GM18517 (cell line): ENCODE data around the gene POLR2L.
A peak's percentile ranks its signal among the peaks of the same experiment; 100 is the strongest.

Source experiments
- ATAC-seq: cut with Tn5 transposase; IDR thresholded peaks from one replicate; pipeline ENCODE4 v1.9.1; 2021; ENCODE audit warnings: mild to moderate bottlenecking, moderate library complexity; ENCODE audit not compliant: unreplicated experiment

The POLR2L gene

GRCh38 chr11:813456-814096, 28.8 kb downstream of the POLR2L start:
- ATAC-seq = no peak

GRCh38 chr11:813072-813455, 29.3 kb downstream of the POLR2L start:
- ATAC-seq = no peak

GRCh38 chr11:812390-812789, 29.9 kb downstream of the POLR2L start:
- no peak for ATAC-seq

DNA sequence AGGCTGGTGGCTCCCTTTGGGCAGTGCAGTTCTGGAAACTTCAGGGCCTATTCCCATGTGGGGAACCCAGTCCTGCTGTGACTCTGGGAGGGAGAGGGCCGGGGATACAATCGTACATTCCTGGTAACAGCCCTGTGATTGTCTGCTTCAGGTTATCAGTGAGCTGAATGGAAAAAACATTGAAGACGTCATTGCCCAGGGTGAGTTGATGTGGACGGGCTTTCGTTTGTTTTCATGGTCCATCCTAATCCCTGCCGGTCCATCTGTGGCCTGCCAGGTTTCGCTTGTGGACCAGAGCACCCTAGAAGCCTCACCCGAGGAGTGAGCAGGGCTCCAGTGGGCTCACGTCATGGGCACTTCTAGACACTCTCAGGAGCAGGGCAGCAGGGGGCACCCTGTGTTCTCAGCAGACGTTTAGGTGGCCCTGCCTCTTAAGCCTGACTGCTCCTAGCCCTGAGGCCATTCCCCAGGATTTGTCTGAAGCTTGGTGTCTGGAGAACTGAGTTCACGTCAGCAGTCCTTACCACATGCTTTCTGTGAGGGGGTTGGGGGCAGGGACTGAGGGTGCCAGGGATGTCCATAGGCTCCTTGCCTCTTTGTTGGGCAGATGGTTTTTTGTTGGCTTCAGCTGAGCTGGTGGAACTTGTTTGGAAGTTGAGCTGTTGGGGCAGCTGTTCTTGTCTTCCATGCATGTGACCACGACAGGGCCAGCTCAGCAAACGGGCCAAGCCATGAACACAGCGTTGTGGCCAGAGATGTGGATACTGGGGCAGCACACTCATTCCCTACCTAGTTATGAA, 30.7 kb downstream of the POLR2L start:
- ATAC-seq = no peak

DNA sequence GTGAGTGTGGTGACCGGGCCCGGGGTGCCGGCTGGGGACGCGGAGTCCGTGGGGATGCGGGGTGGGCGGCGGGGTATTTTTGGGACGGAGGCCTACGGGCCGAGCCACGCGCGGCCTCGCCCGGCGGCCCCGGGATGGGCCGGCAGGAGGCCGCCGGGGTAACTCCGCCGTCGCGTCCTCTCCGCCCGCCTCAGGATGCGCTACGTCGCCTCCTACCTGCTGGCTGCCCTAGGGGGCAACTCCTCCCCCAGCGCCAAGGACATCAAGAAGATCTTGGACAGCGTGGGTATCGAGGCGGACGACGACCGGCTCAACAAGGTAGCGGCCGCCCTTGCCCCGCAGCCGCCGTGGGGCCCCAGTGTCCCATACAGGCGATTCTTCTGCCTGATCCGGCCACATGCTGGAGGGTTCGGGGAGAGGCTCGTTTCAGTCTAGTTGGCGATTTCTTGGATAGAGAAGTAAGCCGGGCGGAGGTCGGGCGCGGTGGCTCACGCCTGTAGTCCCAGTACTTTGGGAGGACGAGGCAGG, 32.2 kb downstream of the POLR2L start:
- ATAC-seq = peak; percentile 13

- peak; percentile 75 for ATAC-seq
These were observed 32.9 kb downstream of the POLR2L start, which contains the start of gene RPLP2 for GRCh38 chr11:809287-810039. TSS of gene RPLP2 (plus strand) at chr11:809967. CDS start at chr11:810235, 268 bp downstream.

GRCh38 chr11:808427-809286, 33.7 kb downstream of the POLR2L start:
- ATAC-seq = no peak

DNA sequence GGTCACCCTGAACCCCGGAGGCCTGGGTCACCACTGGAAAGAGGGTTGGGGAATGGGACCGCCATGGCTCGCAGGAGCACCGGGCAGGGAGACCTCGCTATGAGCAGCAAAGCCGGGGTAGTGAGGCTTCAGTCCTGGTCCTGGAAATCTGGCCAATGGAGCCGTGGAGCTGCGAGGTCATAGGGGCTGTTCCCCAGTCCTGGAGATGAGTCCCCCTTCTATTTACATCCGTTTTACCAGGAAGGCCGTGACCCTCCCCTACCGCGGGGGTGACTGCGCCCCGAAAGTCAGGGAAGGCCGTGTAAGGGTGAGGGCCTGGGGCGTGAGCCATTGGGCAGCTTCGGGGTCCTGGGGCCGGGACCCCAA, 37.7 kb downstream of the POLR2L start:
- ATAC-seq = no peak

- no peak for ATAC-seq
These were observed 38.3 kb downstream of the POLR2L start for GRCh38 chr11:803770-804598.

- no peak for ATAC-seq
These were observed 38.9 kb downstream of the POLR2L start for GRCh38 chr11:803467-803742.

GRCh38 chr11:802693-803466, 39.4 kb downstream of the POLR2L start:
- ATAC-seq = no peak

- ATAC-seq = no peak
These were observed 40.2 kb downstream of the POLR2L start for GRCh38 chr11:802018-802617.

DNA sequence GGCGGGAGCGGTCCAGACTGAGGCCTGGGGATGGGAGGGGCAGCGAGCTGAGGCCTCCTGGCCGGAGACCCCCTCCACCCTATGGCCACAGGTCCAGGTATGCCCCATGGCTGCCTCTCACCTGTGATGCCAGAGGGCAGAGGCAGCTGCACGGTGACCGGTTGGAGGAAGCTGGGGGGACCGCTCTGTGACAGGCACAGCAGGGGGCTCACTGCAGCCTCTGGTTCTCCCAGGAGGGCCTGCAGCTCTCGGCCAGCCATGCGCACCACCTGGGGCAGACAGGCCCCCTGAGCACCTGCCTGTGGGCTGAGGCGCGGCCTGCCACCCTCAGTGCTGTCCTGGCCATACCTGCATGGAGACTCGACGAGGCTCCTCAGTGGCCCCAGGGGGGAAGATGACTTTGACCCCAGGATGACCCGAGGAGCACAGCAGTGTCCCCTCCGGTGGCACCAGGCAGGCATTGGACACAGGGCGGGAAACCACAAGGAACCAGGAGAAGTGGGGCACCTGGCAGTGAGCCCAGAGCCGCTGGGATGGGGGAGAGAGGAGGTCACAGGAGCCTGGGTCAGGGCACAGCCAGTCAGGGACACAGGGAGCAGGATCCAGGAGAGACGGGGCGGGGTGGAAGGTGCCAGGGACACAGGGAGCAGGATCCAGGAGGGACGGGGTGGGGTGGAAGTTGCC, 41.1 kb downstream of the POLR2L start:
- no peak for ATAC-seq

GRCh38 chr11:800473-800872, 41.9 kb downstream of the POLR2L start:
- ATAC-seq = no peak

DNA sequence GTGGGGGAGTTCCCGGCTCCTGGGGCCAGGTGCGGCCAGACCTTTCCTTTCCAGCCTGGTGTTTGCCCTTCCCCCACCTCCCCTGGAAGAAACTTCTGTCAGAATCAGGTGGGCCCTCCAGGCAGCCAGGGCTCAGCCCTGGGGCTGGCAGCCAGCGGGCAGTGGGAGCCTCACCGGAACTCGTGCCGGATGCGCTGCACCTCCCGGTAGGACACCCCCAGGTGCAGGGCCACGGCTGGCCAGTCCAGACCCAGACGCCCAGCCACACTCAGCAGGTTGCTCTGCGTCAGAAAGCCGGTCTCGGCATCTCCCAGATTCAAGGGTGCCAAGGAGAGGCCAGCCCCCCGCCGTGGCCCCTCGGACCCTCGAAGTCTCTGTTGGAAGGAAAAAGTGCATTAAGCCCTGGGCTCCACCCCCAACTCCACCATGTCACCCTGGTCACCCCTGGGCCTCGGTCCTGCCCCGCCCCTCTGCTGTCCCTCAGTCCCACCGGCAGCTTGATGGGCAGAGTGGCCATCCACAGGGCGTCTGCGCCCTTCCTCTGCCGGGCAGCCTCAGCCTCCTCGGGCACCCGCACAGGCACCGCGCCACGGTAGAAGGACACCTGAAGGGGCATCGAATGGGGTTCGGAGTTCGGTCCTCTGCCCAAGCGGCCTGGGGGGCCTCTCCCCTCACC, 42.5 kb downstream of the POLR2L start:
- no peak for ATAC-seq

- ATAC-seq = peak; percentile 56
These were observed 44.1 kb downstream of the POLR2L start, which contains the start of gene SLC25A22 for GRCh38 chr11:798093-798713. TSS of gene SLC25A22 (minus strand) at chr11:798281. CDS start at chr11:795006, 3,275 bp downstream.
